Stimulated activated CD8-positive, alpha-beta memory T cell treated with anti-CD3 and anti-CD28 coated beads, Interleukin-7, amount 100 ng/mL, for 48 hours (primary cell): ENCODE results near the gene C1orf159.
"Not testable (repeated sequence)": the region's sequence is repeated elsewhere in the genome, so short reads cannot be mapped to it uniquely, and the experiment has no call there.

ENCODE experiments used
- DNase-seq, 2 donors: peaks; one replicate each; pipeline ENCODE4 v3.0.0-alpha.2; 2020; ENCODE audit warnings: low read depth in 1 of 2; ENCODE audit errors: extremely low read depth in 1 of 2

The C1orf159 gene

DNA sequence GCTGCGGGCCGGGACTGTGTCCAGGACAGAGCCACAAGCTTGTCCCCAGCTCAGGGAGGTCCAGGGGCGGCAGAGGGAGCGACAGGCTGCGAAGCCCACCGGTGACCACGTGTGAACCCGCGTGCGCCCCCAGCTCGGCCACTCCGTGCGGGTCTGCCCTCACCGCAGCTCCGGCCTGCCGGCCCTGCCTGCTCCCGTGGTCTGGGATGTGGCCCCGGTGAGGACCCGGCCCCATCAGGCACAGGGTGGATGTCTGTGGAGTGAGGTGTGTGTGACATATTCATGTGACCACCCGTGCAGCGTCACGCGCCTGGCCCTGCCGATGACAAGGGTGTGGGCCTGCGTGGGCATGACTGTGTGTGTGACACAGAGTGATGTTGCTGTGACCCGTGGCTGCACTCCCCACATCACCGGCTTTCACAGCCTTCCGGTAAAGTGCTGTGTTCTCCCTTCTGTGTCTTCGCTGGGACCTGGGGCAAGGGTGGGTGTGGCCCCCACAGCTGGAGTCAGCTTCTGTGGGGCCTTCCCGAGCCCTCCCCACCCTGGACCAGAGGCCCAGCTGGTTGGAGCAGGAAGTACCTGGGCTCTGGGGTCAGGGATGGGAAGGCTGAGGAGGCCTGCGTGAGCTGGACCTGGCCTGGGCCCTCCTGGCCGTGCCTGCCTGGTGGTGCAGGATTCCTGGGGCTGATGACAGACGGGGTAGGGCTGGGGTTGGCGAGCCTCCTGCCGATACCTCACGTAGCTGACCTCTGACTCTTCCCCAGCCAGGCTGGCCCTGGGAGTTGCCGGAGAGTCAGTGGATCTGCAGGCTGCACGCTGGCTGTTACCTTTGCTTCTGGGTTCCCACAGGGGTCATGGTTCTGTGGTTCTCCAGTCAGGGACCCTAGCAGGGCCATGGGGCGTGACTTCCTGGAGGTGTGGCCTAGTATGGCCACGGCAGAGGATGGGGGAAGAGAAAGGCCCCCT lies 45.9 kb downstream of the C1orf159 start:
- DNase-seq = no peak

DNA sequence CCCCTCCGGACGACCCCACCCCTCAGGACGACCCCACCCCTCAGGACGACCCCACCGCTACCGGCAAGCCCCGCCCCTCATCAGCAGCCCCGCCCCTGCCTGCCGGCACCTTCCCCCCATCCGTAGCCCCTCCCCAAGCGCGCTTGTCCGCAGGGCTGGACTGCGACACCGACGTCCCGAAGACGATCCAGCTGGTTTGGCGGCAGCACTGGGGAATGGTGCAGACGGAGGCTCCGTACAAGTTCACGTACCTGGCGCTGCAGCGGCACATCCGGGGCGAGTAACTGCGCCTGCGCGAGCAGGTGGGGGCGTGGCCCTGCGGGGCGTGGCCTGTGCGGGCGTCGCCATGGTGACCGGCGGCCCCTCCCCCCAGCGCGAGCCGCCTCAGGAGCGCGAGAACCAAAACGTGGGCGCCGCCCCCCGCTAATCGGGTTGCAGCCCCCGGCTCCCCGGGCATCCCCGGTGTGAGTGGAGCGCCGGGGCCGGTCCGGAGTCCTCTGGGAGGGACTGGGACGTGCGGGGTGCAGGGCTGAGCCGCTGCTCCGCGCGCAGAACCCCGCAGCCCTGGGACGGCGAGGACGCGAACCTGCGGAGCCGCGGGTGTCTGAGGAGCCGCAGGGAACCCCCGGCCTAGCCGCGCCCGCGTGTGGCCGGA lies 46.7 kb downstream of the C1orf159 start:
- DNase-seq = peak; percentile 65 to 76

- DNase-seq = no peak
These were observed 47.3 kb downstream of the C1orf159 start for GRCh38 chr1:1068517-1069055.

- no peak for DNase-seq
These were observed 47.9 kb downstream of the C1orf159 start for GRCh38 chr1:1067860-1068516.

DNA sequence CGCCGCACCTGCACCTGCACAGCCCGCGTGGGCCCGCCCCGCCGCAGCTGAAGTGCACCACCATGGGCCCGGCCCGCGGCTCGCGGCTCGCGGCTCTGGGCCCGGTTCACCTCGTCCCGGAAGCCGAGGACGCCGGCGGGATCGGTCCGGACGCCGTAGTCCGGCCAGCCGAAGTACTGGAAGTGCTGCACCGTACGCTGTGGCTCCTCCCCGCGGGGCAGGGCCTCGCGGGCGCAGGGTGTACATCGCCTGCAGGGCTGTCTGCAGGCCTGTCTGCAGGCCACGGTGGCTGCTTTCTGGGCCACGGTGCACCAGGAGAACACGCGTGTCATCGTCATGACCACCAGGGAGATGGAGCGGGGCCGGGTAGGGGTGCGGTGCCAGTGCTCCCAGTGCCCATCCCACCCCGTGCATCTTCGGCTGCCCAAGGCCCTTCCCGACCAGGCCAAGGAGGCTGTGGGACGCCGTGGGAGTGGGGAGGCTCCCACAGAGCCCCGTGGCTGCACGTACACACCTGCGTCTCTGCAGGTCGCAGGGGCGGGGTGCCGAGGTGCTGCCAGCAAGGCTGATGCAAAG lies 48.5 kb downstream of the C1orf159 start:
- DNase-seq = no peak

DNA sequence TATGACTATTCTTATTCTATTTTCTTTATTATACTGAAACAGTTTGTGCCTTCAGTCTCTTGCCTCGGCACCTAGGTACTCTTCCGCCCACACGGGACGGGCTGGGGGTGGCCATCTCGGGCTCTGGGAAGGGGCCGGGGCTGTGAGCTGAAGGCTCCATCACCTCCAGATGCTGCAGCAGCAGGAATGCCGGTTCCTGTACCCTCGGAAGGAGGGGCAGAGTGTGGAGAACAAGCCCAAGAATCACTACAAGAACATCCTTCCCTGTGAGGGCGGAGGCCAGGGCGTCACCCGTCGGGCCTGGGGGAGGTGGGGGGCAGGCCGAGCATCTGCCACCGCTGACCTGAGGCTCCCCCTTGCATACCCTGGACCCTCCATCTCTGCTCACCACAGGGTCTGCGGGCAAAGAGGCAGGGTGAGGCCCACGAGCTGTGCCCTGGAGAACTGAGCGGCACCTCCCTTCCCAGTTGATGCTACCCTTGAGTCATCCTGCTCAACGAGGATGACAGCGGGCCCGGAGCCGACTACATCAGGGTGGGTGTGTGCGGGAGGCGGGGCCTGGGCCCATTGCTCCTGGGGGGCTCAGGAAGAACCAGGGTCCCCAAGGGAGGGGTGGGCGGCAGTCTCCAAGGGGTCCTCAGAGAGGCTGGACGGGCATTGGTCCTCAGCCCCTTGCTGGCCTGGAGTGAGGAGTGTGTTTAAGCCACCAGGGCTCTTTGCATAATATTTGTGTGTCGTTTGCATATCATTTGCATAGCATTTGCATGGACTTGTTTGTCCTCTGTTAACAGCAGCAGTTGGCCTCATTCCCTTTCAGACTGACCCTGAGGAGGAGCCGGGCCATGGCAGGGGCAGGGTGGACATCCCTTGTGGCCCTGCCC lies 49.2 kb downstream of the C1orf159 start:
- DNase-seq = no peak

GRCh38 chr1:1065940-1066304 lies 50.0 kb downstream of the C1orf159 start:
- not testable (repeated sequence) for DNase-seq

- no peak for DNase-seq
These were observed 50.5 kb downstream of the C1orf159 start for GRCh38 chr1:1065265-1065939.

- peak; percentile 94 for DNase-seq
These were observed 51.7 kb downstream of the C1orf159 start for GRCh38 chr1:1063945-1064831.

DNA sequence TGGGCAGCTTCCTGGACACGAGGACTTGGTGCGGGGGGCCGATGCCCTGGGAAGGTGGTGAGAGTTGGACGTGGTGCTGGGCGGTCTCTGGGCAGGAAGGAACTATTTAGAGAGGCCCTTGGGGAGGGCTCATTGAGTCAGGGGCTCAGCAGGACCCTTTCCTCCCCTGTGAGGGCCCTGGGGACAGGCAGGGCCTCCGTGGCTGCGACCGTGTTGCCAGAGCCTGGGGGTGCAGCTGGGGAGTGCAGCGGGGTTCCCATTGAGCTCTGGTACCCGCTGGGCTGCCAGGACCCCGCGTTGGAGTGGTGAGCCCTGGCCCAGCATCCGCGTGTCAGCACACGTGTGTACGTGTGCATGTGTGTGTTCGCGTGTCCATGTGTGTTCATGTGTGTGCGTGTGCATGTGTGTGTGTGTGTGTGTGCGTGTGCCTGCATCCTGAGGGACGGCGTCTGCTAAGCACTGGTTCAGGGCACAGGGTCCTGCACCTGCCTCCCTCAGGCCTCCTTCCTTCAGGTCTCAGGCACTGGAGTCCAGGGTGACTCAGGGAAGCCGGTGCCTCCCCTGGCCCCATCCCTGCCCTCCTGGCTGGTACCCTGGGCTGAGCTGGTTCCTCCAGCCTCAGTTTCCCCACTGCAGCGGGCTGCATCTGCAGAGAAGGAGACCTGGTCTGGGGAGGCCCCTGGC lies 52.5 kb downstream of the C1orf159 start:
- DNase-seq = no peak

- DNase-seq = no peak
These were observed 53.3 kb downstream of the C1orf159 start for GRCh38 chr1:1062348-1063163.

DNA sequence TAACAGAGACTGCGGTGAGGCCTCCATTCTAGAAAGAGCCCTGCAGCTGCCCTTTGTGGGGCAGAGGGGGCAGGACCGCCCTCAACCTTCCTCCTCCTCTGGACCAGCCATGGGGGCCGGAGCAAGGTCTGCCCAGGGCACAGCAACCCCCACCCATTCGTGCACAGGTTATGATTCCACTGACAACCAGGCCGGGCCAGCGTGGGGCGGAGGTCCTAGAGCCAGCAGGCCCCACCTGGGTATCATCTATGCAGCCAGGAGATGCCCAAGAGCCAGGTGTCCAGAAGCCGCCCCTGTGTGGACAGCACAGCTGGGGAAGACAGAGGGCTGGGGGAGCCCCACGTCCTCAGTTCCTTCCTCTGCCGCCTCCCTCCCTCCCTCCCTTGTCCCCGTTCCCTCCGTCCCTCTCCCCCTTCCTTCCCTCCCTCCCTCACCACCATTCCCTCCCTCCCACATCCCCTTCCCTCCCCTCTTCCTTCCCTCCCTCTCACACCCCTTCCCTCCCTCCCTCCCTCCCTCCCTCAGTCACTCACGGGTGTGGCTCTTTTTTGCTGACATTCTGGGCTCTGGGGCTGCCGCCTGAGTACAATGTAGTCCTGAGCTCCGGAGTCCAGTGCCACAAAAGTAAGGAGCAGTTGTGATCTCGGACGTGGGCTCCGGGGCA lies 54.1 kb downstream of the C1orf159 start:
- DNase-seq = no peak

- DNase-seq = no peak
These were observed 55.4 kb downstream of the C1orf159 start for GRCh38 chr1:1060281-1061000.

GRCh38 chr1:1059494-1060280 lies 56.2 kb downstream of the C1orf159 start:
- DNase-seq = peak; percentile 83 to 88

- no peak for DNase-seq
These were observed 56.9 kb downstream of the C1orf159 start for GRCh38 chr1:1058921-1059493.
